Spleen (tissue), 11 donors: ENCODE measurements around the gene IL7R. TPM values are rescaled to one million over a fixed set of nuclear protein-coding genes. Genes with fewer than 3 reads are reported as not detected.
A peak's percentile ranks its signal among the peaks of the same experiment; 100 is the strongest.

Experiments
- DNase-seq: peaks from one replicate; pipeline ENCODE4 v3.0.0-alpha.2; 2020
- H3K27ac ChIP-seq, 8 donors: fragments of 200-600 bp; sonication (generic) in 7 of 8; 1 replicate in 4 of 8; 2 replicates in 4 of 8; pipeline versions ENCODE4 v1.5.0 to v1.8.0; 2016 to 2021; ENCODE audit warnings: inconsistent platforms in 4 of 8, mild to moderate bottlenecking in 4 of 8, moderate library complexity in 1 of 8
- H3K27me3 ChIP-seq, 7 donors: fragments of 200-600 bp; sonication (generic) in 6 of 7; replicated peaks in 1 of 7; 1 replicate in 4 of 7; 2 replicates in 3 of 7; pipeline versions ENCODE4 v1.5.0 to v1.8.0; 2016 to 2021; ENCODE audit warnings: inconsistent platforms in 3 of 7, mild to moderate bottlenecking in 1 of 7
- H3K36me3 ChIP-seq, 6 donors: fragments of 200-600 bp; sonication (generic) in 5 of 6; 1 replicate in 4 of 6; 2 replicates in 2 of 6; pipeline versions ENCODE4 v1.5.0 to v1.8.0; 2016 to 2021; ENCODE audit warnings: inconsistent platforms in 2 of 6
- H3K4me1 ChIP-seq, 6 donors: fragments of 200-600 bp; sonication (generic) in 5 of 6; 1 replicate in 3 of 6; 2 replicates in 3 of 6; pipeline versions ENCODE4 v1.5.0 to v1.8.0; 2016 to 2021; ENCODE audit warnings: inconsistent platforms in 3 of 6
- H3K4me3 ChIP-seq, 8 donors: fragments of 200-600 bp; sonication (generic) in 7 of 8; 1 replicate in 4 of 8; 2 replicates in 4 of 8; pipeline versions ENCODE4 v1.5.0 to v1.8.0; 2016 to 2021; ENCODE audit warnings: inconsistent platforms in 4 of 8, mild to moderate bottlenecking in 4 of 8, moderate library complexity in 2 of 8
- H3K9me3 ChIP-seq, 8 donors: fragments of 200-600 bp; sonication (generic) in 7 of 8; 1 replicate in 4 of 8; 2 replicates in 4 of 8; pipeline versions ENCODE4 v1.5.0 to v1.8.0; 2016 to 2021; ENCODE audit warnings: inconsistent platforms in 4 of 8
- POLR2A ChIP-seq, 3 donors: fragments of 450-650 bp; IDR thresholded peaks; one replicate each; pipeline ENCODE4 v1.5.1; 2017; ENCODE audit warnings: antibody characterized with exemption in 3 of 3, mild to moderate bottlenecking in 1 of 3
- POLR2AphosphoS5 ChIP-seq, 3 donors: sonication (generic); formaldehyde crosslinking; IDR thresholded peaks; one replicate each; pipeline ENCODE4 v1.5.1; 2017; ENCODE audit warnings: antibody characterized with exemption in 3 of 3
- WGBS, 5 donors: extraction: QIAGEN DNeasy Blood & Tissue Kit in 3 of 5; methylation state at CpG; one replicate each; pipeline versions ENCODE4 v1.1.5 to v1.1.7; 2013 to 2018; 5-methylcytosine and 5-hydroxymethylcytosine counted together
- intact Hi-C: fragments of 100-400 bp; cut with DNase I; formaldehyde crosslinking; loops from one replicate; pipeline ENCODE4 v1.15.0; 2023; ENCODE audit warnings: low total_unique reads
- polyA plus RNA-seq, 3 donors: library from polyadenylated mRNA; stranded (reverse); fragments of 200-250 nt; gene quantifications; one replicate each; pipeline ENCODE4 v1.2.1, GENCODE V29; 2013
- total RNA-seq, 7 donors: library from RNA; depleted of rRNA in 3 of 7; stranded (reverse); fragments of >200 nt in 3 of 7; fragmentation: NEBNext Ultra II Directional in 4 of 7; extraction: Animal tissue kit (Norgen Biotek cat#: 25700) in 4 of 7; gene quantifications; one replicate each; pipeline versions ENCODE4 v1.1.0 to v1.2.1, GENCODE V29; 2016 to 2021
- TF ChIP-seq, protein P1 (sequence below), 11 experiments: fragments of 200-600 bp in 7 of 11; fragments of 450-650 bp in 4 of 11; sonication (generic) in 4 of 11; IDR thresholded peaks in 8 of 11; conservative IDR thresholded peaks in 3 of 11; 1 replicate in 7 of 11; 2 replicates in 4 of 11; pipeline versions ENCODE4 v1.4.0 to v1.8.0; 2016 to 2021; ENCODE audit warnings: antibody characterized with exemption in 11 of 11, inconsistent platforms in 4 of 11, mild to moderate bottlenecking in 1 of 11
- donor health status: healthy with polysubstance abuse.
- donor health status: DM: no; HTN: no; CAD: no; lungs with moderate emphysema.
- donor health status: DM: no; HTN: no; CAD: no.
- donor health status: Bipolar disorder and iron deficiency.
- donor health status: healthy.
- donor health status: DM: no; HTN: no; CAD: no.
- donor health status: DM: yes; HTN: yes; CAD: no.

IL7R gene
- total and polyA plus RNA-seq, 10 donors = 13.5 to 280 (median 96.0) TPM

DNA sequence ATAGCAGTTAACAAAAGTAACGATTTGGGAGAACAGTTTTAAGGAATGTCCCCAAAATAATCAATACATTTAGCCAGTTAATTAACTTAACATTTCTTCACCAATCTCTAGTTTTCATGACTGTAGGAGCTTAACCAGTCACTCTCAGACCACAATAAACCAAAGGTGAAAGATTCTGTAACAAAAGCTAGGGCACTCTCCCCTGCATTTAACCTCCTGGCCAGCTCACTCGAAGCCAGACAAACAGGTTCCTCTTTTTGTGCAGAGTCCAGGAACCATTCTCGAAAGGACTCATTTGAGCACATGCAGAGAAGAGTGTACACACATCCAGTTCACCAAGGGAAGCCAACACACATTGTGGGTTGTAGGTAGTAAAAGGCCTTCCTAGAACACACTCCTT is 6.5 kb downstream of the IL7R start:
- H3K4me1 ChIP-seq = no peaks in the 10 kb centered on the region
- H3K27ac ChIP-seq = peak overlapping the region in 2 of 8 donors; percentile 81 to 90
- intact Hi-C loops = no loop called here
- H3K36me3 ChIP-seq = peaks cover 0 to 31% (median 0%) of the 10 kb centered on the region in 6 donors
- H3K9me3 ChIP-seq = peaks cover 0 to 4% (median 0%) of the 10 kb centered on the region in 8 donors
- H3K4me3 ChIP-seq = peak overlapping the region in 4 of 8 donors; percentile 22 to 66 (median 40)
- TF ChIP-seq POLR2AphosphoS5 (IDR thresholded peaks at IDR 0.05) (no peak), POLR2A (IDR thresholded peaks at IDR 0.05) (no peak)
- TF ChIP-seq, protein P1, sequence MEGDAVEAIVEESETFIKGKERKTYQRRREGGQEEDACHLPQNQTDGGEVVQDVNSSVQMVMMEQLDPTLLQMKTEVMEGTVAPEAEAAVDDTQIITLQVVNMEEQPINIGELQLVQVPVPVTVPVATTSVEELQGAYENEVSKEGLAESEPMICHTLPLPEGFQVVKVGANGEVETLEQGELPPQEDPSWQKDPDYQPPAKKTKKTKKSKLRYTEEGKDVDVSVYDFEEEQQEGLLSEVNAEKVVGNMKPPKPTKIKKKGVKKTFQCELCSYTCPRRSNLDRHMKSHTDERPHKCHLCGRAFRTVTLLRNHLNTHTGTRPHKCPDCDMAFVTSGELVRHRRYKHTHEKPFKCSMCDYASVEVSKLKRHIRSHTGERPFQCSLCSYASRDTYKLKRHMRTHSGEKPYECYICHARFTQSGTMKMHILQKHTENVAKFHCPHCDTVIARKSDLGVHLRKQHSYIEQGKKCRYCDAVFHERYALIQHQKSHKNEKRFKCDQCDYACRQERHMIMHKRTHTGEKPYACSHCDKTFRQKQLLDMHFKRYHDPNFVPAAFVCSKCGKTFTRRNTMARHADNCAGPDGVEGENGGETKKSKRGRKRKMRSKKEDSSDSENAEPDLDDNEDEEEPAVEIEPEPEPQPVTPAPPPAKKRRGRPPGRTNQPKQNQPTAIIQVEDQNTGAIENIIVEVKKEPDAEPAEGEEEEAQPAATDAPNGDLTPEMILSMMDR (IDR thresholded peaks at IDR 0.05 in 8 of 11, conservative IDR thresholded peaks at IDR 0.05 in 3 of 11) = no peak
- WGBS, 5 donors = 47 to 66% (median 54%) methylated on average over 3 of the region's 3 CpGs
- H3K27me3 ChIP-seq = no peaks in the 10 kb centered on the region
- no peak for DNase-seq

DNA sequence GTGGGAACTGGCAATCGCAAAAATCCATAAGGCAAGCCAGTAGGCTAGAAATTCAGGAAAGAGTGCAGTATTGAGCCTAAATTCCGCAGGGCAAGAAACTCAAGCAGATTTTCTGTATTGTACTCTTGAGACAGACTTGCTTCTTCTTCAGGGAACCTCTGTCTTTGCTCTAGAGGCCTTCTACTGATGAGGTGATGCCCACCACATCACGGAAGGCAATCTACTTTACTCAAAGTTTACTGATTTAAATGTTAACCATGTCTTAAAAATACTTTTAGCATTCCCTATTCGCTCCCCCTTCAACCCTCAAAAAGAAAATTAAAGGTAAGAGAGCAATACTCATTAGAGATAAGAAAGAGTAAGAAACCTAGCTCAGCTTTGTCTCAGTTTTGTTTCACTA is 11.3 kb downstream of the IL7R start:
- Histone ChIP-seq H3K4me1 (peaks cover 0 to 18% (median 0%) of the 10 kb centered on the region in 6 donors), H3K27me3 (no peaks in the 10 kb centered on the region), H3K27ac (no peak overlapping the region), H3K36me3 (peaks cover 0 to 66% (median 0%) of the 10 kb centered on the region in 6 donors), H3K9me3 (peaks cover 0 to 4% (median 0%) of the 10 kb centered on the region in 8 donors), H3K4me3 (no peak overlapping the region)
- no peak for DNase-seq
- intact Hi-C loops = no loop called here
- TF ChIP-seq, protein P1 (IDR thresholded peaks at IDR 0.05 in 8 of 11, conservative IDR thresholded peaks at IDR 0.05 in 3 of 11) = no peak
- TF ChIP-seq POLR2A (IDR thresholded peaks at IDR 0.05) = no peak
- no peak for TF ChIP-seq POLR2AphosphoS5 (IDR thresholded peaks at IDR 0.05)
- WGBS, 5 donors = 87 to 94% (median 90%) methylated on average over 4 of the region's 4 CpGs

DNA sequence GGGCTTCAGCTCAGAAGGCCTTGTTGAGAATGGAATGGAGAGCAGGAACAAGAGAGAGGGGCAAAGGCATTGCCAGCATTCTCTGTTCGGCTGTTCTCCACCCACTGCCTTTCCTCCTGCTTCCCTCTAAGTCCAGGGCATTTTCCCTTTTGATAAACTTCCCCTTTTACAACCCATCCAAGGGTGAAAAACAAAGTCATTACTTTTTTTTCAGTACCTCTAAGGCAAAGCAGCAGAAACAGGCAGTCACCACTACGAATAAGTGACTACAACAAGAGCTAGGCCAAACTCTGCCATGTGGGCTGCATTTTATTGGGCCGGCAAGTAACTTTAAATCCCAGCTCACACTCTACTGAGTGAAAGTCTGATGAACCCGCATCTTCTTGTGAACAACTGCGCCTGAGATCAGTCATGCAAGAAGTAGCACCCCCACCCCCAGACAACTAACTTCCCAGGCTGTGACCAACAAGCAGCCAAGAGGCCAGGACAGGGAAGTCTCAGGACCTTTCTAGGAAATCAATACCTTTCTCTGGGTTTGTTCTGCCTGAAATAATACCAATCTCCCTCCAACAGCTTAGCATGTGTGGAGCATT is 13.1 kb downstream of the IL7R start:
- Histone ChIP-seq H3K27ac (peak overlapping the region in 1 of 8 donors; percentile 2), H3K9me3 (no peaks in the 10 kb centered on the region), H3K36me3 (peaks cover 0 to 67% (median 0%) of the 10 kb centered on the region in 6 donors), H3K4me1 (peaks cover 0 to 18% (median 0%) of the 10 kb centered on the region in 6 donors), H3K4me3 (no peak overlapping the region), H3K27me3 (no peaks in the 10 kb centered on the region)
- 63 to 76% (median 72%) methylated on average over 5 of the region's 5 CpGs for WGBS, 5 donors
- intact Hi-C loops = no loop called here
- no peak for DNase-seq
- TF ChIP-seq POLR2AphosphoS5 (IDR thresholded peaks at IDR 0.05) (peak in 1 of 3 donors; percentile 34), POLR2A (IDR thresholded peaks at IDR 0.05) (no peak)
- TF ChIP-seq, protein P1 (IDR thresholded peaks at IDR 0.05 in 8 of 11, conservative IDR thresholded peaks at IDR 0.05 in 3 of 11) = no peak

DNA sequence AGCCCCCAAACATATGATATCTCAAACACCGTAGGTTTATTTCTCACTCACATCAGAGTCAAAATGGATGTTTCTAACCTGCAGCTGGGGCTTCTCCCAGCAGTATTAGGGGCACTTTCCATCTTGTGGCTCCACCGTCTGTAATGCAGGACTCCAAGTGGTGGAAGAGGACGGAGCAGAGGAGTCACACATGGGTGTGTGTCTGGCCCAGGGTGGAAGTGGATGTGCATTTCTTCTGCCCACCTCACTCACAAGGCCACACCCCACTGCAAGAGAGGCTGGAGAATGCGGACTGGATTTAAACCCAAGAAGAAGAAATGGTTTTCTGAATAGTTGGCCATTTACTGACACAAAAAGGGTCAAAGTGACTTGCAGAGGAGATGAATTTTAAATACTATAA is 13.9 kb downstream of the IL7R start:
- 83 to 97% (median 94%) methylated on average over 4 of the region's 4 CpGs for WGBS, 5 donors
- peaks cover 0 to 73% (median 0%) of the 10 kb centered on the region in 6 donors for H3K36me3 ChIP-seq
- intact Hi-C loops = no loop called here

More for the DNA sequence above, 13.9 kb downstream of the IL7R start:
- Histone ChIP-seq H3K27me3 (no peaks in the 10 kb centered on the region), H3K27ac (no peak overlapping the region), H3K4me1 (peaks cover 0 to 18% (median 0%) of the 10 kb centered on the region in 6 donors), H3K4me3 (no peak overlapping the region), H3K9me3 (no peaks in the 10 kb centered on the region)
- TF ChIP-seq POLR2AphosphoS5 (IDR thresholded peaks at IDR 0.05) = peak in 2 of 3 donors; percentile 10 to 41
- TF ChIP-seq, protein P1 (IDR thresholded peaks at IDR 0.05 in 8 of 11, conservative IDR thresholded peaks at IDR 0.05 in 3 of 11) = no peak
- no peak for DNase-seq
